Measurements from ENCODE around the gene PRKN.

- TF ChIP-seq POLR2A (IDR thresholded peaks at IDR 0.05; ENCODE audit: low read length) (no peak), GATA1 (IDR thresholded peaks at IDR 0.05; ENCODE audit: low read depth, low read length) (no peak)
Observed at GRCh38 chr6:162181741-162182401, 545.7 kb downstream of the PRKN start.
